ENCODE results near the gene SERPINA12.

The SERPINA12 gene

DNA sequence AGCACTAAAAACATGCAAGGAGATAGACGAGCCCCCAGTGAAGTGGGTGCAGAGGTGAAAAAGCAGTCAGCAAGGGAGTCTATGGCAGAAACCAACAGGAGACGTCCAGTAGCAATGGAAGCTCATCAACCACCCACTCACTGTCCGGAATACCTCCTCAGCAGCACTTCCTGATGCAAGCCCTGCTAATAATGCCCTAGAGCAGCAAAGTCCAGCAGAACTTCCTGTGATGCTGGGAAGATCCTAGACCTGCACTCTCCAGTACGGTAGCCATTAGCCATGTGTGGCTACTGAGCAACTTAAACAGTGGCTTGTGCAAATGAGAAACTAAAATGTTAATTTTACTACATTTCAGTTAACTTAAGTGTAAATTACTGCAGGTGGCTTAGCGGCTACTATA is 44.2 kb downstream of the SERPINA12 start:
- no peak for DNase-seq
- Histone ChIP-seq H3K9me3 (no peaks in the 10 kb centered on the region), H3K36me3 (no peaks in the 10 kb centered on the region), H3K4me1 (no peaks in the 10 kb centered on the region), H3K4me3 (ENCODE audit: low read depth, low read length) (no peak overlapping the region), H3K27me3 (no peaks in the 10 kb centered on the region; the same call in 1 of the 2 replicates)
- TF ChIP-seq, protein P1, sequence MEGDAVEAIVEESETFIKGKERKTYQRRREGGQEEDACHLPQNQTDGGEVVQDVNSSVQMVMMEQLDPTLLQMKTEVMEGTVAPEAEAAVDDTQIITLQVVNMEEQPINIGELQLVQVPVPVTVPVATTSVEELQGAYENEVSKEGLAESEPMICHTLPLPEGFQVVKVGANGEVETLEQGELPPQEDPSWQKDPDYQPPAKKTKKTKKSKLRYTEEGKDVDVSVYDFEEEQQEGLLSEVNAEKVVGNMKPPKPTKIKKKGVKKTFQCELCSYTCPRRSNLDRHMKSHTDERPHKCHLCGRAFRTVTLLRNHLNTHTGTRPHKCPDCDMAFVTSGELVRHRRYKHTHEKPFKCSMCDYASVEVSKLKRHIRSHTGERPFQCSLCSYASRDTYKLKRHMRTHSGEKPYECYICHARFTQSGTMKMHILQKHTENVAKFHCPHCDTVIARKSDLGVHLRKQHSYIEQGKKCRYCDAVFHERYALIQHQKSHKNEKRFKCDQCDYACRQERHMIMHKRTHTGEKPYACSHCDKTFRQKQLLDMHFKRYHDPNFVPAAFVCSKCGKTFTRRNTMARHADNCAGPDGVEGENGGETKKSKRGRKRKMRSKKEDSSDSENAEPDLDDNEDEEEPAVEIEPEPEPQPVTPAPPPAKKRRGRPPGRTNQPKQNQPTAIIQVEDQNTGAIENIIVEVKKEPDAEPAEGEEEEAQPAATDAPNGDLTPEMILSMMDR (IDR thresholded peaks at IDR 0.05; ENCODE audit: low read depth, low read length): no peak

DNA sequence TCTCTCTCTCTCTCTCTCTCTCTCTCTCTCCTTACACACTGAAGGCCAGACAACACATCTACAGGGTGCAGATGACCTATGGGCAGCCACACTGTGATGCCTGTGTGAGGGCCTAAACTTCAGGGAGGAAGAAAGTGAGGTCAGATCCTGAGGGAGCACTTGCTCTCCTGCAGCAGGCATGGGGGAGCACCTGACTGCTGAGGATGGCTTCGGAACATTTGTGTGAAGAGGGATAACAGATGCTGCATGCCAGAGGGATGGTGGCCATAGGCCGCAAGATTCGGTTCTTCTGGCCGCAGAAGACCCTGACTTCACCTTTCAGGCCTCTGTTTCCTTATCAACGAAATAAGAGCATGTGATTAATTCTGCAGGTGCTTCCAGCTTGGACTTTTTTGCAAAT is 45.0 kb downstream of the SERPINA12 start:
- TF ChIP-seq, protein P1 (IDR thresholded peaks at IDR 0.05; ENCODE audit: low read depth, low read length): no peak
- DNase-seq: no peak
- Histone ChIP-seq H3K4me3 (ENCODE audit: low read depth, low read length) (no peak overlapping the region), H3K27me3 (no peaks in the 10 kb centered on the region; the same call in 1 of the 2 replicates), H3K9me3 (no peaks in the 10 kb centered on the region), H3K36me3 (no peaks in the 10 kb centered on the region), H3K4me1 (no peaks in the 10 kb centered on the region)

DNA sequence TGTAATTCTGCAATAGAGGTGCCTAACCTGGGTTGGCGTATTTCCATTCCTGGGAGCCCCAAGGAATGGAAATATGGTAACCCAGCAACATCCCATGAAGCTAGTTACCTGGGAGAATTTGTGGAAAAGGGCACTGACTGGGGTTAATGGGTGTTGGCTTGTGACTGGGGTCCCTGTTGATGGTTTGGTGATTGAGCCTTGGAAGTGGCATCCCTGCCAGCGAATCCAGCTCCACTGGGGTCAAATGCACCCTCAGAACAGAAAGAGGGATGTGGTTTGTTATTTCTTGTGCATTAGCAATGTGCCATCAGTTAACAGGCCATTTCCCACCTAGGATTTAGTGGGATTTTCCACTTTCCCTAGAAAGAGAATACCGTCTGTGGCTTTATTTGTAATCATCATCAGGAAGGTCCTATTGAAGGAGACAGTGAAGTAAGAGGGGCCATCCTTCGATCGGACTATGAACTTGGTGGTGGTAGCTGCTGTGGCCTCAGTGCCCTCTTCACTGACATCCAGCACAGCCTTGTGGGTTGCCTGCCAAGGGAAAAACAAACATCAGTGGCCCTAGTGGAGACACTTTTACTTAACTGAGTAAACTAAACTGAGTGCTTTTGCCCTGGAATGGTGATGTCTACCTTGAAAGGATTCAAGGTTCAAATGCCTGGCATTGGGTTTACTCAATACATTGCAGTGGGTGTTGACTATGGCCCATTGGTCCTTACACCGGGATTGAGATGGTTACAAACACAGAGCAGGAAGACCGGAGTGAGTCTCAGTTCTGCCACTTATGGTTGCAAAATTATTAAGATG is 46.3 kb downstream of the SERPINA12 start:
- H3K4me3 ChIP-seq (ENCODE audit: low read depth, low read length): no peak overlapping the region
- H3K36me3 ChIP-seq: no peaks in the 10 kb centered on the region
- H3K27me3 ChIP-seq: no peaks in the 10 kb centered on the region; the same call in 1 of the 2 replicates
- TF ChIP-seq, protein P1 (IDR thresholded peaks at IDR 0.05; ENCODE audit: low read depth, low read length): no peak
- no peaks in the 10 kb centered on the region for H3K4me1 ChIP-seq
- no peak for DNase-seq
- H3K9me3 ChIP-seq: no peaks in the 10 kb centered on the region

DNA sequence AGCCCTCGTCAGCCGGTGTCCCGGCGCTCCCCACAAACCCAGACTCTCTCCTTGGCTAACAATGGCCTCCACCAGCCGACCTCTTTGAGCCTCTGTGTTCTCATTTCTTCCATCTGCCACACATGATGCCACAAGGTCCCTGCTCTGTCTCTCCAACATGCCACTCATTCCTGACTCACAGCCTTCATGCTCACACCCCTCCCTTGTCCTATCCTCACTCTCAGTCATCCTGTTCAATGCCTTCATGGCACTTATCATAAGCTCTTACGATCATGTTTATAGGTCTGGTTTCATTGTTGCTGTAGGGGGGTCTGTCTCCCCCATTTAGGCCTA is 47.1 kb downstream of the SERPINA12 start:
- Histone ChIP-seq H3K27me3 (no peaks in the 10 kb centered on the region; the same call in 1 of the 2 replicates), H3K4me1 (no peaks in the 10 kb centered on the region), H3K36me3 (no peaks in the 10 kb centered on the region), H3K9me3 (no peaks in the 10 kb centered on the region), H3K4me3 (ENCODE audit: low read depth, low read length) (no peak overlapping the region)
- no peak for DNase-seq
- TF ChIP-seq, protein P1 (IDR thresholded peaks at IDR 0.05; ENCODE audit: low read depth, low read length): no peak

DNA sequence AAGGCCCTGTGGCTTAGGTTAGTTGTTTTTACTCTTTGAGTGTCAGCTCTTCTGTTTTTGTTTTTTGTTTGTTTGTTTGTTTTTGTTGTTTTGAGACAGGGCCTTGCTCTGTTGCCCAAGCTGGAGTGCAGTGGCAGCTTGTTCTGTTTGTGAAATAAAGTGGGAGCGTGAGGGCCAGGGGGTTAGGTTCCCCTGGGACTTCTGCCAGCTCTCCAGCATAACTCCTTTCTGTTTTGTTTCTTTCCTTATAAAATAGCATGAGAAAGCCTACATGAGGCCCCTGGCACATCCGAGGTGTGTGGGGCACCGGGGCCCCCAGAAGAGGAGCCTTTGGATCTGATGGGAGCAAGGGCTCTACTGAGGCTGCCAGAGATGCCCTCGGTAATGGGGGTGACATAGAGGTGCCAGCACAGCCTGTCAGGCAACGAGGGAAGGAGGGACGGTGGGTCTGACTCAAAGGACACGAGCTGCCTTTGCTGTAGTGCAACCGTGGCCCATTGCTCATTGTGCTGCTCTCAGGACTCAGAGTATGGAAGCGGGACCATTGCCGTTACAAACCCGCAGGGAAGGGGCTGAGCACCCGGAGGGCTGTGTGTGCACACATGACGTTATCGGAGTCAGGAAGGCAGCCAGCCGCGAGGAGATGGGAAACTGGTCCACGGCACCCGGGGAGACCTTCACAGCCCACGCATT is 47.6 kb downstream of the SERPINA12 start:
- no peak for DNase-seq
- no peaks in the 10 kb centered on the region for H3K9me3 ChIP-seq
- no peaks in the 10 kb centered on the region for H3K4me1 ChIP-seq
- no peaks in the 10 kb centered on the region; the same call in 1 of the 2 replicates for H3K27me3 ChIP-seq
- H3K36me3 ChIP-seq: no peaks in the 10 kb centered on the region
- no peak overlapping the region for H3K4me3 ChIP-seq (ENCODE audit: low read depth, low read length)
- TF ChIP-seq, protein P1 (IDR thresholded peaks at IDR 0.05; ENCODE audit: low read depth, low read length): no peak

Measured in BE2C (cell line).